Heart left ventricle (tissue), 13 donors: ENCODE measurements around the gene TMEM247.

ENCODE experiments used
- CTCF ChIP-seq, 12 donors: fragments of 200-600 bp; sonication (generic) in 4 of 12; IDR thresholded peaks; one replicate each; pipeline versions ENCODE4 v1.5.0 to v1.8.0; 2018 to 2022; ENCODE audit warnings: antibody characterized with exemption in 12 of 12, mild to moderate bottlenecking in 5 of 12
- POLR2A ChIP-seq, 2 donors: fragments of 450-650 bp; IDR thresholded peaks; one replicate each; pipeline ENCODE4 v1.6.1; 2017; ENCODE audit warnings: antibody characterized with exemption in 2 of 2, mild to moderate bottlenecking in 2 of 2, moderate library complexity in 2 of 2
- donor health status: ischemic (EF 13 %, LVEDD 7.1; RV severe dilation, severe dysfunction).
- donor health status: DM: no; HTN: yes; CAD: no.
- donor health status: DM: no; HTN: no; CAD: no.
- donor health status: ischemic (EF 25% LVEDD 6.9; RV normal size, moderate dysfunction).
- donor health status: ischemic (EF 25% LVEDD 5.7; RV mildly dilated, moderate dysfunction).
- donor health status: ischemic (EF 35%, LVEDD 5.7; RV mildly dilated, moderate dysfunction).
- donor health status: nonischemic (EF 11% LVEDD 7.7; RV severe dilation, severe dysfunction).
- donor health status: DM: yes; HTN: yes; CAD: no.
- donor health status: PGD.
- donor health status: ischemic (EF 29% LVEDD 5.4; RV normal size, mild dysfunction).
- donor health status: nonischemic (EF 23%, LVEDD 6.1; RV moderate dilation, normal function).

GRCh38 chr2:46512185-46512584, 32.8 kb downstream of the TMEM247 start:
- no peak for TF ChIP-seq POLR2A (IDR thresholded peaks at IDR 0.05)
- TF ChIP-seq CTCF (IDR thresholded peaks at IDR 0.05), result no peak
